Transverse colon (tissue), 4 donors: ENCODE data around the gene TCF7. TPM values are rescaled to one million over a fixed set of nuclear protein-coding genes. Genes with fewer than 3 reads are reported as not detected.

Experiments used
- DNase-seq: peaks from one replicate; pipeline ENCODE4 v3.0.0-alpha.2; 2019
- H3K27ac ChIP-seq, 4 donors: fragments of 200-600 bp; sonication (generic); 2 replicates each; pipeline ENCODE4 v1.5.1; 2016 to 2018; ENCODE audit warnings: inconsistent platforms in 4 of 4
- H3K27me3 ChIP-seq: fragments of 200-600 bp; sonication (generic); 2 replicates; pipeline ENCODE4 v1.5.1; 2017; ENCODE audit warnings: inconsistent platforms
- H3K36me3 ChIP-seq, 4 donors: fragments of 200-600 bp; sonication (generic); 2 replicates each; pipeline ENCODE4 v1.5.1; 2017 to 2019; ENCODE audit warnings: inconsistent platforms in 4 of 4
- H3K4me1 ChIP-seq, 4 donors: fragments of 200-600 bp; sonication (generic); 2 replicates each; pipeline ENCODE4 v1.5.1; 2017 to 2020; ENCODE audit warnings: inconsistent platforms in 4 of 4
- H3K4me3 ChIP-seq, 4 donors: fragments of 200-600 bp; sonication (generic); 1 replicate in 1 of 4; 2 replicates in 3 of 4; pipeline versions ENCODE4 v1.5.1 to v1.6.1; 2017 to 2019; ENCODE audit warnings: inconsistent platforms in 4 of 4
- H3K9me3 ChIP-seq, 2 donors: fragments of 200-600 bp; sonication (generic); 2 replicates each; pipeline ENCODE4 v1.5.1; 2017 to 2019; ENCODE audit warnings: inconsistent platforms in 2 of 2
- EP300 ChIP-seq: sonication (generic); formaldehyde crosslinking; IDR thresholded peaks from one replicate; pipeline ENCODE4 v1.6.1; 2017; ENCODE audit warnings: antibody characterized with exemption, low read depth
- POLR2A ChIP-seq: fragments of 450-650 bp; IDR thresholded peaks from one replicate; pipeline ENCODE4 v1.6.1; 2016; ENCODE audit warnings: antibody characterized with exemption, mild to moderate bottlenecking, moderate library complexity
- POLR2AphosphoS5 ChIP-seq, 3 donors: sonication (generic); formaldehyde crosslinking; IDR thresholded peaks; one replicate each; pipeline ENCODE4 v1.6.1; 2016; ENCODE audit warnings: antibody characterized with exemption in 3 of 3
- WGBS, 2 donors: methylation state at CpG; one replicate each; pipeline ENCODE4 v1.1.5; 2018; ENCODE audit warnings: low coverage in 1 of 2; 5-methylcytosine and 5-hydroxymethylcytosine counted together
- in situ Hi-C, 4 donors: fragments of 200-750 bp; cut with MboI; loops; one replicate each; pipeline versions ENCODE4 v1.15.0 to v1.15.1; 2017; ENCODE audit warnings: low sequenced_read_pairs in 3 of 4, low pct_ligation_motif_present in 1 of 4, low pct_unique_long_range_greater_than_20kb in 1 of 4
- intact Hi-C: fragments of 100-400 bp; cut with DNase I; formaldehyde crosslinking; loops from one replicate; pipeline ENCODE4 v1.15.1; 2023; ENCODE audit warnings: low total_unique reads
- total RNA-seq, 4 donors: library from RNA; depleted of rRNA; stranded (reverse); fragments of >200 nt; gene quantifications; one replicate each; pipeline ENCODE4 v1.1.0, GENCODE V29; 2016
- TF ChIP-seq, protein P1 (sequence below), 5 experiments: fragments of 200-600 bp in 3 of 5; fragments of 450-650 bp in 2 of 5; sonication (generic) in 3 of 5; IDR thresholded peaks; 1 replicate in 2 of 5; 2 replicates in 3 of 5; pipeline ENCODE4 v1.5.1; 2016 to 2017; ENCODE audit warnings: antibody characterized with exemption in 5 of 5, inconsistent platforms in 3 of 5, mild to moderate bottlenecking in 2 of 5, moderate library complexity in 1 of 5

Gene TCF7
- total RNA-seq, 4 donors from 2014 or later, result 0.60 to 7.1 (median 3.1) TPM

DNA sequence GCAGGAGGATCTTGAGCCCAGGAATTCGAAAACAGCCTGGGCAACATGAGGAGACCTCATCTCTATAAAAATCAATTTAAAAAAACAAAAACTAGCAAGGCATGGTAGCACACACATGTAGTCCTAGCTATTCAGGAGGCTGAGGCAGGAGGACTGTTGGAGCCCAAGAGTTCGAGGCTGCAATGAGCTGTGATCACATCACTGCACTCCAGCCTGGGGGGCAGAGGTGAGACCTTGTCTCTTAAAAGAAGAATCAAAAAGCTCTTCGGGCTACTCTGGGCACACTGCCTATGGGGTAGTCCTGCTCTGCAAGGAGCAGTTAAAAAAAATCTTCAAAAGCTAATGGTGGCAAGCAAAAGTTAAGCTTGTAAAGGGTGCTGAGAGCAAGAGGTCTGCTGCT, 38.8 kb downstream of the TCF7 start:
- WGBS, 2 donors, result 93 to 100% methylated on average over 2 to 3 of the region's 3 CpGs

DNA sequence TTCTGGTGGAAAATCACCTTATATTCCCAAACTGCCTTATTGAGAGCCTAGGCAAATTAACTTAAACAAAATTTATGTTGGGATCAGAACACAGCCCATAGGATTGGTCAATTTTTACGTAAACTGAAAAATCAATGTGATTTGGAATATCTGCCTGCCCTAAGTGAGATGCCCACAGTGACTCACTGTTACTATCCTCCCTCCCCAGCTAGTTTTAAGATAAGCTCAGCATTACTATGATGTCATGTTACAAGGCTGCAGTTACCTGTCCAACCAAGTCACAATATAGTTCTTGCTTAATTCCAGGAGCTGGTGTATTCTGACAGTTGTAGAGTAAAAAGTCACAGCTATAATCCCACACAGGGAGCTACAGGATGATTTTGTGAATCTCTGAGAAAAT, 39.2 kb downstream of the TCF7 start:
- no peak overlapping the region for H3K4me3 ChIP-seq
- TF ChIP-seq EP300 (no peak), POLR2A (no peak), POLR2AphosphoS5 (IDR thresholded peaks at IDR 0.05) (no peak)
- TF ChIP-seq, protein P1, sequence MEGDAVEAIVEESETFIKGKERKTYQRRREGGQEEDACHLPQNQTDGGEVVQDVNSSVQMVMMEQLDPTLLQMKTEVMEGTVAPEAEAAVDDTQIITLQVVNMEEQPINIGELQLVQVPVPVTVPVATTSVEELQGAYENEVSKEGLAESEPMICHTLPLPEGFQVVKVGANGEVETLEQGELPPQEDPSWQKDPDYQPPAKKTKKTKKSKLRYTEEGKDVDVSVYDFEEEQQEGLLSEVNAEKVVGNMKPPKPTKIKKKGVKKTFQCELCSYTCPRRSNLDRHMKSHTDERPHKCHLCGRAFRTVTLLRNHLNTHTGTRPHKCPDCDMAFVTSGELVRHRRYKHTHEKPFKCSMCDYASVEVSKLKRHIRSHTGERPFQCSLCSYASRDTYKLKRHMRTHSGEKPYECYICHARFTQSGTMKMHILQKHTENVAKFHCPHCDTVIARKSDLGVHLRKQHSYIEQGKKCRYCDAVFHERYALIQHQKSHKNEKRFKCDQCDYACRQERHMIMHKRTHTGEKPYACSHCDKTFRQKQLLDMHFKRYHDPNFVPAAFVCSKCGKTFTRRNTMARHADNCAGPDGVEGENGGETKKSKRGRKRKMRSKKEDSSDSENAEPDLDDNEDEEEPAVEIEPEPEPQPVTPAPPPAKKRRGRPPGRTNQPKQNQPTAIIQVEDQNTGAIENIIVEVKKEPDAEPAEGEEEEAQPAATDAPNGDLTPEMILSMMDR (IDR thresholded peaks at IDR 0.05), result no peak
- WGBS, 2 donors, result 96 to 100% methylated on average over 1 of the region's 1 CpG
- no peak for DNase-seq
- H3K36me3 ChIP-seq, result peaks cover 0 to 64% (median 28%) of the 10 kb centered on the region in 4 donors
- no peak overlapping the region for H3K27ac ChIP-seq
- no peaks in the 10 kb centered on the region for H3K9me3 ChIP-seq
- in situ Hi-C loops, result no loop called here
- H3K27me3 ChIP-seq, result no peaks in the 10 kb centered on the region
- intact Hi-C loops, result no loop called here
- peaks cover 0 to 7% (median 0%) of the 10 kb centered on the region in 4 donors for H3K4me1 ChIP-seq

More for the DNA sequence above, 38.8 kb downstream of the TCF7 start:
- in situ Hi-C loops (no loop called here), intact Hi-C loops (no loop called here)
- Histone ChIP-seq H3K9me3 (no peaks in the 10 kb centered on the region), H3K4me1 (peaks cover 0 to 7% (median 0%) of the 10 kb centered on the region in 4 donors), H3K27ac (no peak overlapping the region), H3K4me3 (no peak overlapping the region), H3K36me3 (peaks cover 0 to 60% (median 26%) of the 10 kb centered on the region in 4 donors), H3K27me3 (no peaks in the 10 kb centered on the region)
- TF ChIP-seq POLR2A (no peak), POLR2AphosphoS5 (IDR thresholded peaks at IDR 0.05) (no peak), EP300 (no peak)
- TF ChIP-seq, protein P1 (IDR thresholded peaks at IDR 0.05), result no peak
- DNase-seq, result no peak

DNA sequence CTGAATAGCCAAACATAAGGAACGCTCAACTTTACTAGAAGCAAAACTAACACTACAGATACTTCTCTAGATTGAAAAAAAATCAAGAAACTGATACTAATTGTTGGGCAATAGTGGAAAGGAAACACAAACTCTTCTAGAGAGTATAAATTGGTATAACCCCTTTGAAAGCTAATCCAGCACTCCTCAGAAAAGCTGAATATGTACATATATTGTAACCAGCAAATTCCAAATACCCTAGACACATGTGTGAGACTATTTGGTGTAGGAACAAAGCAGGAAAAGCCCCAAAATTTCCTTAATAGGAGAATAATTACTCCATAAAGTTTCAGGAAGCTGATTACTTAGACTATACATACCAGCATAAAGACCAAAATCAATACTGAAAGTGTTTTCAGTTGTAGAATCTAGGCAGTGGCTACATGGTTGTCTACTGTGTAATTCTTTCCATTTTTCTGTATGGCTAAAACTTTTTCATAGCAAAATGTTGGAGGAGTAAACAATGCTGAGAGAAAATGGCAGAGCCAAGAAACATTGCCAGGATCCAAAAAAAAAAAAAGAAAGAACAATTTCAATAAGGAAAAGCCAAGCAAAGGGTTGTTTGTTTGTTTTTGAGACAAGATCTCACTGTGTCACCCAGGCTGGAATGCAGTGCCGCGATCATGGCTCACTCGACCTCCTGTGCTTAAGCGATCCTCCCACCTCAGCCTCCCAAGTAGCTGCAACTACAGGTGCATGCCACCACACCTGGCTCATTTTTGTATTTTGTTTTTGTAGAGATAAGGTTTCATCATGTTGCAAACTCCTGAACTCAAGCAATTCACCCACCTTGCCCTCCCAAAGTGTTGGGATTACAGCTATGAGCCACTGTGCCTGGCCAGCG, 47.3 kb downstream of the TCF7 start:
- H3K27ac ChIP-seq, result no peak overlapping the region
- intact Hi-C loops, result no loop called here
- no peak for TF ChIP-seq POLR2AphosphoS5 (IDR thresholded peaks at IDR 0.05)
- TF ChIP-seq, protein P1 (IDR thresholded peaks at IDR 0.05), result no peak
- no peak overlapping the region for H3K4me3 ChIP-seq
- no peak for DNase-seq
- H3K4me1 ChIP-seq, result peaks cover 0 to 3% (median 0%) of the 10 kb centered on the region in 4 donors
- H3K36me3 ChIP-seq, result peaks cover 0 to 79% (median 33%) of the 10 kb centered on the region in 4 donors
- in situ Hi-C loops, result no loop called here
- no peaks in the 10 kb centered on the region for H3K9me3 ChIP-seq
- 83 to 95% methylated on average over 5 to 6 of the region's 6 CpGs for WGBS, 2 donors
- H3K27me3 ChIP-seq, result no peaks in the 10 kb centered on the region

DNA sequence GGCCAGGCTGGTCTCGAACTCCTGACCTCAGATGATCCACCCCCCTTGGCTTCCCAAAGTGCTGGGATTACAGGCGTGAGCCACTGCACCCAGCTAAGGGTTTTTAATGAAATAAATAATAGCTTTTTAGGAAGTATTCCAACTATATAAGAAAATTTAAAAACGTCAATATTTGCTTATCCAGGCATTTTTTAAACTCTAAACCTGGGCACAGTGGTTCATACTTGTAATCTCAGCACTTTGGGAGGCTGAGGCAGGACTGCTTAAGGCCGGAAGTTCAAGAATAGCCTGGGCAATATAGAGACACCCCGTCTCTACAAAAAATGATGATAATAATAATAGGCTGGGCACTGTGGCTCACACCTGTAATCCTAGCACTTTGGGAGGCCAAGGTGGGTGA, 48.1 kb downstream of the TCF7 start:
- Histone ChIP-seq H3K36me3 (peaks cover 0 to 82% (median 32%) of the 10 kb centered on the region in 4 donors), H3K4me3 (no peak overlapping the region), H3K4me1 (peaks cover 0 to 3% (median 0%) of the 10 kb centered on the region in 4 donors), H3K27ac (no peak overlapping the region), H3K9me3 (no peaks in the 10 kb centered on the region), H3K27me3 (no peaks in the 10 kb centered on the region)
- 93 to 96% methylated on average over 3 to 5 of the region's 5 CpGs for WGBS, 2 donors
- TF ChIP-seq, protein P1 (IDR thresholded peaks at IDR 0.05), result no peak
- TF ChIP-seq POLR2A, result no peak
- no peak for TF ChIP-seq EP300
- TF ChIP-seq POLR2AphosphoS5 (IDR thresholded peaks at IDR 0.05), result no peak
- intact Hi-C loops, result no loop called here
- DNase-seq, result no peak
- in situ Hi-C loops, result no loop called here
